DOHH2 (cell line): ENCODE data around the gene AJUBA.

Experiments
- CTCF ChIP-seq: fragments of 200-600 bp; sonication (generic); IDR thresholded peaks from one replicate; pipeline ENCODE4 v1.5.1; 2014; ENCODE audit warnings: antibody characterized with exemption, mild to moderate bottlenecking, low read depth, low read length; ENCODE audit not compliant: poor library complexity, severe bottlenecking
- EZH2phosphoT487 ChIP-seq: fragments of 200-600 bp; sonication (generic); IDR thresholded peaks from 2 replicates; pipeline ENCODE4 v1.6.1; 2017; ENCODE audit warnings: borderline replicate concordance, mild to moderate bottlenecking, antibody characterized with exemption, low read length, moderate library complexity, mixed read lengths

- TF ChIP-seq CTCF = no peak
- TF ChIP-seq EZH2phosphoT487 = no peak
Measured at GRCh38 chr14:22972313-22972930, 9.9 kb downstream of the AJUBA start.
